PFSK-1 (cell line): ENCODE measurements around the gene NPAS2.

Source experiments
- FOXP2 ChIP-seq: optimal IDR thresholded peaks from 2 replicates; pipeline ENCODE3; 2011; ENCODE audit warnings: borderline replicate concordance, control low read depth, inconsistent platforms; ENCODE audit not compliant: insufficient read depth; ENCODE audit errors: extremely low read length, extremely low read depth
- POLR2AphosphoS5 ChIP-seq: IDR thresholded peaks from 2 replicates; pipeline ENCODE4 v1.6.1; 2012; ENCODE audit warnings: low read depth, mild to moderate bottlenecking, control low read depth, low read length, moderate library complexity
- SIN3A ChIP-seq: IDR thresholded peaks from 2 replicates; pipeline ENCODE4 v1.6.1; 2012; ENCODE audit warnings: mild to moderate bottlenecking, low read length, moderate library complexity, borderline replicate concordance; ENCODE audit not compliant: insufficient read depth
- TAF1 ChIP-seq: IDR thresholded peaks from 2 replicates; pipeline ENCODE4 v1.6.1; 2012; ENCODE audit warnings: low read length, control low read depth, borderline replicate concordance; ENCODE audit not compliant: insufficient read depth
- TF ChIP-seq, protein P1 (sequence below), 2 experiments: IDR thresholded peaks; 2 replicates each; pipeline versions ENCODE4 v1.6.1 to v1.8.0; 2011 to 2012; ENCODE audit warnings: low read depth in 2 of 2, low read length in 2 of 2, control low read depth in 1 of 2, inconsistent platforms in 1 of 2, mild to moderate bottlenecking in 1 of 2, moderate library complexity in 1 of 2; ENCODE audit not compliant: insufficient read depth in 1 of 2

DNA sequence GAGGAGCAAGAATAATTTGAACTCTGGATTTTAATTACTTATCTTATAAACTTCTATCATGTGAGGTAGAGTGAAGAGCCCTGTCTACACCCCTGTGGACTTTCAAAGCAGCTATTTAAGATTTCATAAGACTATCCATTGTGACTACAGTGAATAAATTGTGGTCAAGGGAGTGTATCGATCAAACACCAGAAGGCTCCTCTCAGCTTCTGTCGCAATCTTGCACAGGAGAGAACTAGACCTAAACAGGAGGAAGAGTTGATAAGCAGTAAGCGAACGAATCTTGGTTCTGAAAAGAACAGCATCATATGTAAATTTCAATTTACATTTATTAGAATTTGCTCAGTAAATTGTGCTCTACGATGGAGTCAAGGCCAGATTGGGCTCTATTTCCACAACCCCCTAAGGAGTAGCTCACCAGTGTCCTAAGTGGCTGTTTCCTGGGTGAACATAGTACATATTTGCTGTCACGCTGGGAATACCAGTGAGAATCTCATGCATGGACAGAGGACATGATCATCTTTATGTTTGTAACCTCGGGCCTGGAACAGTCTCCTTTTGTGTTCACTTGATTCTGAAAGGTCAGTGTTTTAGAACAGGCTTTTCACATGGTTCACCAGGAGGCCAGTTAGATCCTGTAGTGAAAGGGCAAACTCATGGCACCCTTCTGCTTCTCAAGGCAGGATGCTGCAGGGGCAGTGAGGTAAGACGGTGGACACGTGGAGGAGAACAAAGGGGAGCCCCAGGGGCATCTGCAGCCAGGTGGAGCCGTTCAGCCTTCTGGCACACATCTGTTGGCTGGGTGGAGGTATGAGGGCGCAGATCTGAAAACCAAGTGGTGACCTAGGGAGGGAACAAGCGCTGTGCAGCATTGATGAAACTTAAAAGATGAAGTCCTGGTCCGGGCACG, 33.3 kb downstream of the NPAS2 start:
- no peak for TF ChIP-seq TAF1
- TF ChIP-seq, protein P1, sequence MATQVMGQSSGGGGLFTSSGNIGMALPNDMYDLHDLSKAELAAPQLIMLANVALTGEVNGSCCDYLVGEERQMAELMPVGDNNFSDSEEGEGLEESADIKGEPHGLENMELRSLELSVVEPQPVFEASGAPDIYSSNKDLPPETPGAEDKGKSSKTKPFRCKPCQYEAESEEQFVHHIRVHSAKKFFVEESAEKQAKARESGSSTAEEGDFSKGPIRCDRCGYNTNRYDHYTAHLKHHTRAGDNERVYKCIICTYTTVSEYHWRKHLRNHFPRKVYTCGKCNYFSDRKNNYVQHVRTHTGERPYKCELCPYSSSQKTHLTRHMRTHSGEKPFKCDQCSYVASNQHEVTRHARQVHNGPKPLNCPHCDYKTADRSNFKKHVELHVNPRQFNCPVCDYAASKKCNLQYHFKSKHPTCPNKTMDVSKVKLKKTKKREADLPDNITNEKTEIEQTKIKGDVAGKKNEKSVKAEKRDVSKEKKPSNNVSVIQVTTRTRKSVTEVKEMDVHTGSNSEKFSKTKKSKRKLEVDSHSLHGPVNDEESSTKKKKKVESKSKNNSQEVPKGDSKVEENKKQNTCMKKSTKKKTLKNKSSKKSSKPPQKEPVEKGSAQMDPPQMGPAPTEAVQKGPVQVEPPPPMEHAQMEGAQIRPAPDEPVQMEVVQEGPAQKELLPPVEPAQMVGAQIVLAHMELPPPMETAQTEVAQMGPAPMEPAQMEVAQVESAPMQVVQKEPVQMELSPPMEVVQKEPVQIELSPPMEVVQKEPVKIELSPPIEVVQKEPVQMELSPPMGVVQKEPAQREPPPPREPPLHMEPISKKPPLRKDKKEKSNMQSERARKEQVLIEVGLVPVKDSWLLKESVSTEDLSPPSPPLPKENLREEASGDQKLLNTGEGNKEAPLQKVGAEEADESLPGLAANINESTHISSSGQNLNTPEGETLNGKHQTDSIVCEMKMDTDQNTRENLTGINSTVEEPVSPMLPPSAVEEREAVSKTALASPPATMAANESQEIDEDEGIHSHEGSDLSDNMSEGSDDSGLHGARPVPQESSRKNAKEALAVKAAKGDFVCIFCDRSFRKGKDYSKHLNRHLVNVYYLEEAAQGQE (IDR thresholded peaks at IDR 0.05; ENCODE audit: insufficient read depth in 1 of 2, low read depth in 2 of 2, low read length in 2 of 2): no peak
- TF ChIP-seq FOXP2: no peak
- TF ChIP-seq SIN3A: no peak
- no peak for TF ChIP-seq POLR2AphosphoS5
